Measurements from ENCODE around the gene PCDH9.

- no peak for TF ChIP-seq CTCF (IDR thresholded peaks at IDR 0.05)
- no peak for TF ChIP-seq POLR2A (IDR thresholded peaks at IDR 0.05)
These were observed 107.9 kb downstream of the PCDH9 start for GRCh38 chr13:67122251-67122650.

All from right lobe of liver (tissue), 4 donors.